K562 (cell line): ENCODE data around the gene HTR4. TPM values are rescaled to one million over a fixed set of nuclear protein-coding genes. Genes with fewer than 3 reads are reported as not detected.

Experiments
- ATAC-seq: fragments of 200-7000 bp; cut with Tn5 transposase; 3 replicates; pipeline ENCODE4 v1.9.1; 2020; ENCODE audit warnings: moderate library complexity
- BruUV-seq: library from RNA; stranded (reverse); fragments of 400-500 nt; replicated peaks from 2 replicates; lab custom pipeline; 2021; lab: Mats Ljungman, UMichigan
- CTCF ChIA-PET: fragments of 300-600 bp; formaldehyde crosslinking; extraction: SDS; loops from one replicate; lab custom pipeline; 2021; ENCODE audit warnings: low intra/inter-chr PET ratio; lab: Yijun Ruan, JAX
- POLR2A ChIA-PET: fragments of 300-600, 350-650 bp; sonication (Branson Sonifier 250); formaldehyde crosslinking; extraction: SDS; loops from one replicate; lab custom pipeline; 2021; ENCODE audit warnings: antibody characterized with exemption, inconsistent platforms; lab: Yijun Ruan, JAX
- DNase-seq, 4 experiments: peaks; one replicate each; pipeline versions ENCODE4 v3.0.0 to v3.0.0-alpha.2; 2011 to 2018; ENCODE audit warnings: low spot score in 3 of 4, mixed read lengths in 3 of 4; ENCODE audit errors: extremely low read depth in 1 of 4
- FAIRE-seq: peaks from 2 replicates; lab custom pipeline; 2011; peaks lifted over from hg19 to GRCh38; lab: Jason Lieb, UNC
- H2AFZ ChIP-seq: 2 replicates; pipeline ENCODE4 v1.6.0; 2011; ENCODE audit warnings: low read depth, low read length, control low read depth, inconsistent platforms
- H3K27ac ChIP-seq: fragments of 200-600 bp; 3 replicates; pipeline ENCODE4 v1.8.0; 2011; ENCODE audit warnings: low read depth, mild to moderate bottlenecking, control low read depth, inconsistent platforms, low read length, moderate library complexity, mixed read lengths; ENCODE audit errors: extremely low read depth
- H3K27me3 ChIP-seq, 2 experiments: fragments of 300-600 bp in 1 of 2; 2 replicates in 1 of 2; 3 replicates in 1 of 2; pipeline versions ENCODE4 v1.6.0 to v1.8.0; 2011; ENCODE audit warnings: inconsistent platforms in 2 of 2, low read length in 2 of 2, mild to moderate bottlenecking in 1 of 2, mixed read lengths in 1 of 2, moderate library complexity in 1 of 2; ENCODE audit not compliant: control insufficient read depth in 2 of 2, insufficient read depth in 2 of 2
- H3K36me3 ChIP-seq: fragments of 300-600 bp; 3 replicates; pipeline ENCODE4 v1.8.0; 2011; ENCODE audit warnings: mild to moderate bottlenecking, low read length, inconsistent platforms; ENCODE audit not compliant: control insufficient read depth, insufficient read depth
- H3K4me1 ChIP-seq, 2 experiments: fragments of 200-600 bp in 1 of 2; replicated peaks in 1 of 2; 2 replicates in 1 of 2; 3 replicates in 1 of 2; pipeline versions ENCODE4 v1.5.1 to v1.8.0; 2011; ENCODE audit warnings: inconsistent platforms in 2 of 2, low read length in 2 of 2, mild to moderate bottlenecking in 1 of 2, mixed read lengths in 1 of 2, moderate library complexity in 1 of 2; ENCODE audit not compliant: control insufficient read depth in 2 of 2, insufficient read depth in 2 of 2
- H3K4me2 ChIP-seq: 2 replicates; pipeline ENCODE4 v1.6.1; 2011; ENCODE audit warnings: low read length, control low read depth, inconsistent platforms, mixed read lengths; ENCODE audit not compliant: insufficient read depth
- H3K4me3 ChIP-seq: fragments of 200-600 bp; sonication (generic), shearing (Covaris generic); 2 replicates; pipeline ENCODE4 v1.5.1; 2016; ENCODE audit warnings: control low read depth, inconsistent platforms
- H3K79me2 ChIP-seq: fragments of 200-600 bp; 3 replicates; pipeline ENCODE4 v1.8.0; 2011; ENCODE audit warnings: low read length, inconsistent platforms; ENCODE audit not compliant: control insufficient read depth, insufficient read depth
- H3K9ac ChIP-seq, 2 experiments: 2 replicates each; pipeline versions ENCODE4 v1.6.0 to v1.6.1; 2011; ENCODE audit warnings: low read depth in 2 of 2, low read length in 2 of 2, control low read depth in 1 of 2, inconsistent platforms in 1 of 2, mild to moderate bottlenecking in 1 of 2, mixed read lengths in 1 of 2; ENCODE audit not compliant: insufficient read depth in 1 of 2
- H3K9me1 ChIP-seq: one replicate; pipeline ENCODE4 v1.6.0; 2011; ENCODE audit warnings: inconsistent platforms, mild to moderate bottlenecking, low read length, moderate library complexity; ENCODE audit not compliant: control insufficient read depth, insufficient read depth
- H3K9me3 ChIP-seq: replicated peaks from 2 replicates; pipeline ENCODE4 v1.5.1; 2011; ENCODE audit warnings: low read depth, low read length, inconsistent platforms; ENCODE audit not compliant: control insufficient read depth, insufficient read depth
- H4K20me1 ChIP-seq: replicated peaks from 2 replicates; pipeline ENCODE4 v1.6.1; 2011; ENCODE audit warnings: low read length, inconsistent platforms, mixed read lengths; ENCODE audit not compliant: control insufficient read depth, insufficient read depth
- ADNP ChIP-seq: fragments of 200-800 bp; sonication (Bioruptor generic); IDR thresholded peaks from 2 replicates; pipeline ENCODE4 v1.6.1; 2016; ENCODE audit warnings: missing genetic modification characterization, missing compliant biosample characterization
- CHD1 ChIP-seq: fragments of 200-600 bp; sonication (generic); IDR thresholded peaks from one replicate; pipeline ENCODE4 v1.6.1; 2012; ENCODE audit warnings: mild to moderate bottlenecking, moderate library complexity, low read length, inconsistent platforms
- FOS ChIP-seq: IDR thresholded peaks from 3 replicates; pipeline ENCODE4 v1.6.1; 2011; ENCODE audit not compliant: insufficient read length; ENCODE audit errors: extremely low read depth
- KAT8 ChIP-seq: fragments of 450-650 bp; IDR thresholded peaks from 2 replicates; pipeline ENCODE4 v1.6.1; 2016; ENCODE audit warnings: low read depth, mild to moderate bottlenecking
- KLF6 ChIP-seq: fragments of 250-450 bp; sonication (Bioruptor Pico); IDR thresholded peaks from 2 replicates; pipeline ENCODE4 v1.4.0; 2020; ENCODE audit warnings: mild to moderate bottlenecking, moderate library complexity, borderline replicate concordance
- NR4A1 ChIP-seq, 2 experiments: fragments of 250-450 bp in 1 of 2; fragments of 450-650 bp in 1 of 2; sonication (Bioruptor Pico) in 1 of 2; IDR thresholded peaks; 2 replicates each; pipeline versions ENCODE4 v1.4.0 to v1.6.1; 2016 to 2020; ENCODE audit warnings: mild to moderate bottlenecking in 2 of 2, missing compliant biosample characterization in 1 of 2, missing genetic modification characterization in 1 of 2, moderate library complexity in 1 of 2
- SREBF1 ChIP-seq: fragments of 150-350 bp; IDR thresholded peaks from 2 replicates; pipeline ENCODE4 v1.6.1; 2014; ENCODE audit warnings: antibody characterized with exemption, low read depth, low read length, borderline replicate concordance
- TARDBP ChIP-seq: fragments of 450-650 bp; IDR thresholded peaks from 2 replicates; pipeline ENCODE4 v1.6.1; 2016
- ZNF57 ChIP-seq: fragments of 450-650 bp; formaldehyde crosslinking; IDR thresholded peaks from 2 replicates; pipeline ENCODE4 v1.4.0; 2020; ENCODE audit warnings: mild to moderate bottlenecking, moderate library complexity
- ZNF699 ChIP-seq: fragments of 250-450 bp; sonication (Bioruptor Pico); IDR thresholded peaks from 2 replicates; pipeline ENCODE4 v1.8.0; 2021; ENCODE audit warnings: mild to moderate bottlenecking, moderate library complexity; ENCODE audit not compliant: insufficient replicate concordance
- ZNF778 ChIP-seq: fragments of 450-650 bp; formaldehyde crosslinking; IDR thresholded peaks from 2 replicates; pipeline ENCODE4 v1.4.0; 2020; ENCODE audit warnings: mild to moderate bottlenecking, moderate library complexity
- WGBS: fragments of 100-300 bp; shearing (Covaris generic); methylation state at CpG from one replicate; pipeline ENCODE4 v1.1.6; 2016; ENCODE audit warnings: low coverage, mixed read lengths; ENCODE audit not compliant: insufficient coverage; ENCODE audit errors: missing lambda C conversion rate; 5-methylcytosine and 5-hydroxymethylcytosine counted together
- in situ Hi-C: fragments of 300-500 bp; cut with MboI; formaldehyde crosslinking; loops from 4 replicates; pipeline ENCODE4 v1.15.0; 2018; ENCODE audit warnings: inconsistent platforms, mixed read lengths
- intact Hi-C: fragments of 100-400 bp; cut with micrococcal nuclease; formaldehyde crosslinking; loops from 2 replicates; pipeline ENCODE4 v1.14.2; 2022
- polyA plus RNA-seq, 8 experiments: library from polyadenylated mRNA; depleted of rRNA in 4 of 8; stranded (reverse) in 5 of 8; unstranded in 3 of 8; fragments of >200 nt; fragmentation: Nextera tagmentation in 2 of 8; fragmentation: Illumina TruSeq in 1 of 8; extraction: Ambion mirVana in 2 of 8; extraction: Trizol in 1 of 8; gene quantifications; 2 replicates each; pipeline versions ENCODE4 v1.2.1 to v1.2.3, GENCODE V29; 2011 to 2014; ENCODE audit warnings: inconsistent platforms in 1 of 8, missing spikeins in 1 of 8
- total RNA-seq, 7 experiments: library from RNA; depleted of rRNA in 6 of 7; stranded (reverse); fragments of >200 nt in 6 of 7; fragmentation: Illumina TruSeq in 2 of 7; extraction: Trizol in 2 of 7; gene quantifications; 2 replicates each; pipeline versions ENCODE4 v1.2.1 to v1.2.3, GENCODE V29; 2011 to 2021; ENCODE audit warnings: low replicate concordance in 1 of 7
- TF ChIP-seq, protein P1 (sequence below): fragments of 450-650 bp; formaldehyde crosslinking; IDR thresholded peaks from 2 replicates; pipeline ENCODE4 v1.4.0; 2020; ENCODE audit warnings: mild to moderate bottlenecking
- TF ChIP-seq, protein P2 (sequence below): sonication (generic); formaldehyde crosslinking; IDR thresholded peaks from 2 replicates; pipeline ENCODE4 v1.8.1; 2023; ENCODE audit warnings: missing genetic modification reagents, mild to moderate bottlenecking, borderline replicate concordance
- TF ChIP-seq, protein P3 (sequence below): fragments of 250-450 bp; sonication (Bioruptor Pico); IDR thresholded peaks from 2 replicates; pipeline ENCODE4 v1.4.0; 2020

The HTR4 gene
- total and polyA plus RNA-seq, 9 of the 15 experiments (the other 6 are each of a cell fraction or from before 2014, with no cell fraction given), result 0.13 TPM; not detected in 8

DNA sequence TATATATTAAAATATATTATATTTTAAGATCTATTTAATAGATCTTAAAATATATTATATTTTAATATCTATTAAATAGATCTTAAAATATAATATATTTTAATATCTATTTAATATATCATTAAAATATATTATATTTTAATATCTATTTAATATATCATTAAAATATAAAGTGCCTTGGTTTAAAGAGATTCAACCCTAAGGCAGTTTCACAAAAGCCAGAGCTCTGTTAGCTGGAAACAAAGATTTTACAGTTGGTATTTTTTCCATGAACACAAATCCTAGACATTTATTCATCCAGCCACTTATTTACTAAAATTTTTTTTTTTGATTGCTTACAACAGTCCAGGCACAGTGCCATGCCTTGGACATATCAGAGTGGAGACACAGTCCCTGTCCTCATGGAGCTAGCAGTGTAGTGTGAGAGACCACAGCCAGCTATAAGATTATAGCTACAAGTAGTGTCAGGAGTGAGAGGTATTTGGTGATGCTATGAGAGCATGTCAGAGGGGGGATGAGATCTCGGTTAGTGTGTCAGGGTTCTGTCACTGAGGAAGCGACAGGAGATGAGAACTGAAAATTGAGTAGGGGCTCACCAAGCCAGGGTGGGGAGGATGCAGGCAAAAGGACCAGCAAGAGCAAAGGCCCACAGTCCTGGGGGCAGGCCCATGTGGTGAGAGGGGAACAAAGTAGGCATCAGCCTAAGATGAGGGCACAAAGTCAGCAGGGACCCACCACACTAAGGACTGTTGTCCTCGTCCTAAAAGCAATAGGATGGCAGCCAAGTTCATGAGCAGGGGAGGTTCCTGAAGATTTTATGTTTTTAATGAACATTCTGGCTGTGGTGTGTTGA lies 196.1 kb downstream of the HTR4 start:
- ATAC-seq (no peak), DNase-seq (no peak), FAIRE-seq (no peak)
- Histone ChIP-seq H3K79me2 (no peaks in the 10 kb centered on the region), H3K9me3 (no peaks in the 10 kb centered on the region), H3K27me3 (no peaks in the 10 kb centered on the region; a peak in 1 of 5 replicates), H3K4me2 (no peak overlapping the region), H2AFZ (no peak overlapping the region), H3K9ac (no peak overlapping the region; a peak in 1 of 4 replicates), H3K9me1 (no peaks in the 10 kb centered on the region), H3K4me1 (no peaks in the 10 kb centered on the region), H3K4me3 (no peak overlapping the region), H3K36me3 (no peaks in the 10 kb centered on the region), H4K20me1 (no peaks in the 10 kb centered on the region), H3K27ac (no peak overlapping the region)
- 0% methylated on average over 3 of the region's 3 CpGs for WGBS
- ChIA-PET POLR2A (no interaction called here), CTCF (interaction anchor here (0.7 kb wide), 2 partner anchors 273 to 598 kb away, joined by 3 read pairs; no protein-coding TSS in a partner anchor)
- in situ Hi-C loops, result no loop called here
- intact Hi-C loops, result no loop called here
- BruUV-seq, result no TSS peak
- no peak for TF ChIP-seq ADNP (tag)
- TF ChIP-seq, protein P1, sequence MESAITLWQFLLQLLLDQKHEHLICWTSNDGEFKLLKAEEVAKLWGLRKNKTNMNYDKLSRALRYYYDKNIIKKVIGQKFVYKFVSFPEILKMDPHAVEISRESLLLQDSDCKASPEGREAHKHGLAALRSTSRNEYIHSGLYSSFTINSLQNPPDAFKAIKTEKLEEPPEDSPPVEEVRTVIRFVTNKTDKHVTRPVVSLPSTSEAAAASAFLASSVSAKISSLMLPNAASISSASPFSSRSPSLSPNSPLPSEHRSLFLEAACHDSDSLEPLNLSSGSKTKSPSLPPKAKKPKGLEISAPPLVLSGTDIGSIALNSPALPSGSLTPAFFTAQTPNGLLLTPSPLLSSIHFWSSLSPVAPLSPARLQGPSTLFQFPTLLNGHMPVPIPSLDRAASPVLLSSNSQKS (CRISPR knock-in tag), result no peak
- no peak for TF ChIP-seq NR4A1 (CRISPR knock-in tag; IDR thresholded peaks at IDR 0.05)
- no peak for TF ChIP-seq NR4A1 (tag; IDR thresholded peaks at IDR 0.05)
- TF ChIP-seq CHD1, result no peak
- TF ChIP-seq FOS, result no peak
- no peak for TF ChIP-seq TARDBP
- no peak for TF ChIP-seq KAT8
- no peak for TF ChIP-seq ZNF778 (CRISPR knock-in tag)
- no peak for TF ChIP-seq ZNF57
- TF ChIP-seq SREBF1, result no peak
- TF ChIP-seq, protein P2, sequence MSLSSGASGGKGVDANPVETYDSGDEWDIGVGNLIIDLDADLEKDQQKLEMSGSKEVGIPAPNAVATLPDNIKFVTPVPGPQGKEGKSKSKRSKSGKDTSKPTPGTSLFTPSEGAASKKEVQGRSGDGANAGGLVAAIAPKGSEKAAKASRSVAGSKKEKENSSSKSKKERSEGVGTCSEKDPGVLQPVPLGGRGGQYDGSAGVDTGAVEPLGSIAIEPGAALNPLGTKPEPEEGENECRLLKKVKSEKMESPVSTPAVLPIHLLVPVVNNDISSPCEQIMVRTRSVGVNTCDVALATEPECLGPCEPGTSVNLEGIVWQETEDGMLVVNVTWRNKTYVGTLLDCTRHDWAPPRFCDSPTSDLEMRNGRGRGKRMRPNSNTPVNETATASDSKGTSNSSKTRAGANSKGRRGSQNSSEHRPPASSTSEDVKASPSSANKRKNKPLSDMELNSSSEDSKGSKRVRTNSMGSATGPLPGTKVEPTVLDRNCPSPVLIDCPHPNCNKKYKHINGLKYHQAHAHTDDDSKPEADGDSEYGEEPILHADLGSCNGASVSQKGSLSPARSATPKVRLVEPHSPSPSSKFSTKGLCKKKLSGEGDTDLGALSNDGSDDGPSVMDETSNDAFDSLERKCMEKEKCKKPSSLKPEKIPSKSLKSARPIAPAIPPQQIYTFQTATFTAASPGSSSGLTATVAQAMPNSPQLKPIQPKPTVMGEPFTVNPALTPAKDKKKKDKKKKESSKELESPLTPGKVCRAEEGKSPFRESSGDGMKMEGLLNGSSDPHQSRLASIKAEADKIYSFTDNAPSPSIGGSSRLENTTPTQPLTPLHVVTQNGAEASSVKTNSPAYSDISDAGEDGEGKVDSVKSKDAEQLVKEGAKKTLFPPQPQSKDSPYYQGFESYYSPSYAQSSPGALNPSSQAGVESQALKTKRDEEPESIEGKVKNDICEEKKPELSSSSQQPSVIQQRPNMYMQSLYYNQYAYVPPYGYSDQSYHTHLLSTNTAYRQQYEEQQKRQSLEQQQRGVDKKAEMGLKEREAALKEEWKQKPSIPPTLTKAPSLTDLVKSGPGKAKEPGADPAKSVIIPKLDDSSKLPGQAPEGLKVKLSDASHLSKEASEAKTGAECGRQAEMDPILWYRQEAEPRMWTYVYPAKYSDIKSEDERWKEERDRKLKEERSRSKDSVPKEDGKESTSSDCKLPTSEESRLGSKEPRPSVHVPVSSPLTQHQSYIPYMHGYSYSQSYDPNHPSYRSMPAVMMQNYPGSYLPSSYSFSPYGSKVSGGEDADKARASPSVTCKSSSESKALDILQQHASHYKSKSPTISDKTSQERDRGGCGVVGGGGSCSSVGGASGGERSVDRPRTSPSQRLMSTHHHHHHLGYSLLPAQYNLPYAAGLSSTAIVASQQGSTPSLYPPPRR (CRISPR knock-in tag), result no peak
- no peak for TF ChIP-seq KLF6 (CRISPR knock-in tag)
- TF ChIP-seq, protein P3, sequence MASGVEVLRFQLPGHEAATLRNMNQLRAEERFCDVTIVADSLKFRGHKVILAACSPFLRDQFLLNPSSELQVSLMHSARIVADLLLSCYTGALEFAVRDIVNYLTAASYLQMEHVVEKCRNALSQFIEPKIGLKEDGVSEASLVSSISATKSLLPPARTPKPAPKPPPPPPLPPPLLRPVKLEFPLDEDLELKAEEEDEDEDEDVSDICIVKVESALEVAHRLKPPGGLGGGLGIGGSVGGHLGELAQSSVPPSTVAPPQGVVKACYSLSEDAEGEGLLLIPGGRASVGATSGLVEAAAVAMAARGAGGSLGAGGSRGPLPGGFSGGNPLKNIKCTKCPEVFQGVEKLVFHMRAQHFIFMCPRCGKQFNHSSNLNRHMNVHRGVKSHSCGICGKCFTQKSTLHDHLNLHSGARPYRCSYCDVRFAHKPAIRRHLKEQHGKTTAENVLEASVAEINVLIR (CRISPR knock-in tag), result no peak
- no peak for TF ChIP-seq ZNF699 (CRISPR knock-in tag)
